ENCODE data around the gene NRM.

Gene NRM

DNA sequence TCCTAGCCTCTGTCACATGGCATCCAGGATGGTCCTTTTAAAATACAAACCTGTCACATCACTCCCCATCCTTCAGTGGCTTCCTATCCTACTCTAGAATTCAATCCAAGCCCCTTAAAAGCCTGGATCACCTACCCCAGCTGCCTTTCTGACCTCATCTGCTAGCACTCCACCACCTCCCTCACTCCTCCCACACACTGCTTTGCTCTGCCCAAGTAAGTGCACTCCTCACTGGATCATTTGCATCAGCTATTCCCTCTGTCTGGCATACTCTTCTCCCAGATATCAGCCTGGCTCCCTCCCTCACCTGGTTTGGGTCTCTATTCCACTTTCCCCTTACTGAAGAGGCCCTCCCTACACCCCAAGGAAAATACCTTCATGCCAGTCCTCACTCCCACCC is 33.3 kb downstream of the NRM start (continued):
- TF ChIP-seq, protein P1, sequence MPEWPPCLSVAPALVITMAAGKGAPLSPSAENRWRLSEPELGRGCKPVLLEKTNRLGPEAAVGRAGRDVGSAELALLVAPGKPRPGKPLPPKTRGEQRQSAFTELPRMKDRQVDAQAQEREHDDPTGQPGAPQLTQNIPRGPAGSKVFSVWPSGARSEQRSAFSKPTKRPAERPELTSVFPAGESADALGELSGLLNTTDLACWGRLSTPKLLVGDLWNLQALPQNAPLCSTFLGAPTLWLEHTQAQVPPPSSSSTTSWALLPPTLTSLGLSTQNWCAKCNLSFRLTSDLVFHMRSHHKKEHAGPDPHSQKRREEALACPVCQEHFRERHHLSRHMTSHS (tag by site-specific recombination; IDR thresholded peaks at IDR 0.05): no peak
- TF ChIP-seq ZNF664 (tag by site-specific recombination; IDR thresholded peaks at IDR 0.05): no peak
- TF ChIP-seq ZNF214 (tag by site-specific recombination; IDR thresholded peaks at IDR 0.05; ENCODE audit: borderline replicate concordance): no peak
- no peak for TF ChIP-seq ZNF266 (tag by site-specific recombination; IDR thresholded peaks at IDR 0.05; ENCODE audit: low read depth)
- TF ChIP-seq, protein P2, sequence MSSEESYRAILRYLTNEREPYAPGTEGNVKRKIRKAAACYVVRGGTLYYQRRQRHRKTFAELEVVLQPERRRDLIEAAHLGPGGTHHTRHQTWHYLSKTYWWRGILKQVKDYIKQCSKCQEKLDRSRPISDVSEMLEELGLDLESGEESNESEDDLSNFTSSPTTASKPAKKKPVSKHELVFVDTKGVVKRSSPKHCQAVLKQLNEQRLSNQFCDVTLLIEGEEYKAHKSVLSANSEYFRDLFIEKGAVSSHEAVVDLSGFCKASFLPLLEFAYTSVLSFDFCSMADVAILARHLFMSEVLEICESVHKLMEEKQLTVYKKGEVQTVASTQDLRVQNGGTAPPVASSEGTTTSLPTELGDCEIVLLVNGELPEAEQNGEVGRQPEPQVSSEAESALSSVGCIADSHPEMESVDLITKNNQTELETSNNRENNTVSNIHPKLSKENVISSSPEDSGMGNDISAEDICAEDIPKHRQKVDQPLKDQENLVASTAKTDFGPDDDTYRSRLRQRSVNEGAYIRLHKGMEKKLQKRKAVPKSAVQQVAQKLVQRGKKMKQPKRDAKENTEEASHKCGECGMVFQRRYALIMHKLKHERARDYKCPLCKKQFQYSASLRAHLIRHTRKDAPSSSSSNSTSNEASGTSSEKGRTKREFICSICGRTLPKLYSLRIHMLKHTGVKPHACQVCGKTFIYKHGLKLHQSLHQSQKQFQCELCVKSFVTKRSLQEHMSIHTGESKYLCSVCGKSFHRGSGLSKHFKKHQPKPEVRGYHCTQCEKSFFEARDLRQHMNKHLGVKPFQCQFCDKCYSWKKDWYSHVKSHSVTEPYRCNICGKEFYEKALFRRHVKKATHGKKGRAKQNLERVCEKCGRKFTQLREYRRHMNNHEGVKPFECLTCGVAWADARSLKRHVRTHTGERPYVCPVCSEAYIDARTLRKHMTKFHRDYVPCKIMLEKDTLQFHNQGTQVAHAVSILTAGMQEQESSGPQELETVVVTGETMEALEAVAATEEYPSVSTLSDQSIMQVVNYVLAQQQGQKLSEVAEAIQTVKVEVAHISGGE (tag by site-specific recombination; conservative IDR thresholded peaks at IDR 0.05; ENCODE audit: low read depth): no peak
- TF ChIP-seq ZNF366 (tag by site-specific recombination; conservative IDR thresholded peaks at IDR 0.05): no peak

DNA sequence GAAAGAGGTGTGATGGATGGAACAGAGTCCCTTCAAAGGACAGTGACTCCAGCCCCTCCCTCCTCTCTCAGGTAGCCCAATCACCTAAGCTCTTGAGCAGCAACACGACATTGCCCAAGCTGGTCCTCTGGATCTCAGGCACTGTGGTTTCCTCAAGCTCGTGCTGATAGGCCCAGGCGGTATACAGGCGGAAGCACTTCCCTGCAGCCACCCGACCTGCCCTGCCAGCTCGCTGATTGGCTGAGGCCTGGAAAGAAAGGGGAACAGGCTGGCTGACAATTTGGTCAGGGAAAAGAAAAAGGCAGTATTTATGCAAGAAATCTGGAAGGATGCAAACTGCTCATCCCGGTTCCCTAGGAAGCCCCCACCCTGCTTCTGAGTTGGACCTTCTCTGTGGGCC is 34.3 kb downstream of the NRM start:
- Histone ChIP-seq H3K36me3 (ENCODE audit: control insufficient read depth in 2 of 2, insufficient read depth in 1 of 2, low read length in 2 of 2) (peaks cover 51 to 92% of the 10 kb centered on the region in 2 experiments), H3K27ac (ENCODE audit: extremely low read depth, low read depth, low read length) (no peak overlapping the region), H3K4me3 (ENCODE audit: low read depth, low read length) (no peak overlapping the region), H3K9me3 (ENCODE audit: control insufficient read depth, insufficient read depth, low read depth, low read length) (no peaks in the 10 kb centered on the region), H3K4me1 (ENCODE audit: control insufficient read depth, insufficient read depth, low read length) (no peaks in the 10 kb centered on the region)
- CTCF ChIA-PET: interaction anchor here (1.3 kb wide), 1 partner anchor 16 kb away, joined by 4 read pairs; the partner anchor contains the start of gene DHX16
- POLR2A ChIA-PET: interaction anchor here (0.6 to 1.6 kb wide), 2 partner anchors 16 to 249 kb away, joined by 5 read pairs; partner anchors contain the start of gene DHX16
- TF ChIP-seq, protein P3, sequence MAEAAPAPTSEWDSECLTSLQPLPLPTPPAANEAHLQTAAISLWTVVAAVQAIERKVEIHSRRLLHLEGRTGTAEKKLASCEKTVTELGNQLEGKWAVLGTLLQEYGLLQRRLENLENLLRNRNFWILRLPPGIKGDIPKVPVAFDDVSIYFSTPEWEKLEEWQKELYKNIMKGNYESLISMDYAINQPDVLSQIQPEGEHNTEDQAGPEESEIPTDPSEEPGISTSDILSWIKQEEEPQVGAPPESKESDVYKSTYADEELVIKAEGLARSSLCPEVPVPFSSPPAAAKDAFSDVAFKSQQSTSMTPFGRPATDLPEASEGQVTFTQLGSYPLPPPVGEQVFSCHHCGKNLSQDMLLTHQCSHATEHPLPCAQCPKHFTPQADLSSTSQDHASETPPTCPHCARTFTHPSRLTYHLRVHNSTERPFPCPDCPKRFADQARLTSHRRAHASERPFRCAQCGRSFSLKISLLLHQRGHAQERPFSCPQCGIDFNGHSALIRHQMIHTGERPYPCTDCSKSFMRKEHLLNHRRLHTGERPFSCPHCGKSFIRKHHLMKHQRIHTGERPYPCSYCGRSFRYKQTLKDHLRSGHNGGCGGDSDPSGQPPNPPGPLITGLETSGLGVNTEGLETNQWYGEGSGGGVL (tag by site-specific recombination; IDR thresholded peaks at IDR 0.05): no peak
- TF ChIP-seq, protein P4, sequence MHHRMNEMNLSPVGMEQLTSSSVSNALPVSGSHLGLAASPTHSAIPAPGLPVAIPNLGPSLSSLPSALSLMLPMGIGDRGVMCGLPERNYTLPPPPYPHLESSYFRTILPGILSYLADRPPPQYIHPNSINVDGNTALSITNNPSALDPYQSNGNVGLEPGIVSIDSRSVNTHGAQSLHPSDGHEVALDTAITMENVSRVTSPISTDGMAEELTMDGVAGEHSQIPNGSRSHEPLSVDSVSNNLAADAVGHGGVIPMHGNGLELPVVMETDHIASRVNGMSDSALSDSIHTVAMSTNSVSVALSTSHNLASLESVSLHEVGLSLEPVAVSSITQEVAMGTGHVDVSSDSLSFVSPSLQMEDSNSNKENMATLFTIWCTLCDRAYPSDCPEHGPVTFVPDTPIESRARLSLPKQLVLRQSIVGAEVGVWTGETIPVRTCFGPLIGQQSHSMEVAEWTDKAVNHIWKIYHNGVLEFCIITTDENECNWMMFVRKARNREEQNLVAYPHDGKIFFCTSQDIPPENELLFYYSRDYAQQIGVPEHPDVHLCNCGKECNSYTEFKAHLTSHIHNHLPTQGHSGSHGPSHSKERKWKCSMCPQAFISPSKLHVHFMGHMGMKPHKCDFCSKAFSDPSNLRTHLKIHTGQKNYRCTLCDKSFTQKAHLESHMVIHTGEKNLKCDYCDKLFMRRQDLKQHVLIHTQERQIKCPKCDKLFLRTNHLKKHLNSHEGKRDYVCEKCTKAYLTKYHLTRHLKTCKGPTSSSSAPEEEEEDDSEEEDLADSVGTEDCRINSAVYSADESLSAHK (tag by site-specific recombination; IDR thresholded peaks at IDR 0.05): no peak
- no peak for TF ChIP-seq ZNF600 (tag by site-specific recombination; IDR thresholded peaks at IDR 0.05)
- TF ChIP-seq ZFP69B (tag by site-specific recombination; IDR thresholded peaks at IDR 0.05): no peak
- TF ChIP-seq, protein P5, sequence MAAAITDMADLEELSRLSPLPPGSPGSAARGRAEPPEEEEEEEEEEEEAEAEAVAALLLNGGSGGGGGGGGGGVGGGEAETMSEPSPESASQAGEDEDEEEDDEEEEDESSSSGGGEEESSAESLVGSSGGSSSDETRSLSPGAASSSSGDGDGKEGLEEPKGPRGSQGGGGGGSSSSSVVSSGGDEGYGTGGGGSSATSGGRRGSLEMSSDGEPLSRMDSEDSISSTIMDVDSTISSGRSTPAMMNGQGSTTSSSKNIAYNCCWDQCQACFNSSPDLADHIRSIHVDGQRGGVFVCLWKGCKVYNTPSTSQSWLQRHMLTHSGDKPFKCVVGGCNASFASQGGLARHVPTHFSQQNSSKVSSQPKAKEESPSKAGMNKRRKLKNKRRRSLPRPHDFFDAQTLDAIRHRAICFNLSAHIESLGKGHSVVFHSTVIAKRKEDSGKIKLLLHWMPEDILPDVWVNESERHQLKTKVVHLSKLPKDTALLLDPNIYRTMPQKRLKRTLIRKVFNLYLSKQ (tag by site-specific recombination; IDR thresholded peaks at IDR 0.05; ENCODE audit: borderline replicate concordance): no peak
- TF ChIP-seq, protein P6, sequence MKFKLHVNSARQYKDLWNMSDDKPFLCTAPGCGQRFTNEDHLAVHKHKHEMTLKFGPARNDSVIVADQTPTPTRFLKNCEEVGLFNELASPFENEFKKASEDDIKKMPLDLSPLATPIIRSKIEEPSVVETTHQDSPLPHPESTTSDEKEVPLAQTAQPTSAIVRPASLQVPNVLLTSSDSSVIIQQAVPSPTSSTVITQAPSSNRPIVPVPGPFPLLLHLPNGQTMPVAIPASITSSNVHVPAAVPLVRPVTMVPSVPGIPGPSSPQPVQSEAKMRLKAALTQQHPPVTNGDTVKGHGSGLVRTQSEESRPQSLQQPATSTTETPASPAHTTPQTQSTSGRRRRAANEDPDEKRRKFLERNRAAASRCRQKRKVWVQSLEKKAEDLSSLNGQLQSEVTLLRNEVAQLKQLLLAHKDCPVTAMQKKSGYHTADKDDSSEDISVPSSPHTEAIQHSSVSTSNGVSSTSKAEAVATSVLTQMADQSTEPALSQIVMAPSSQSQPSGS (tag by site-specific recombination; IDR thresholded peaks at IDR 0.05; ENCODE audit: low read depth): no peak
- no peak for TF ChIP-seq ZBTB21 (tag by site-specific recombination; IDR thresholded peaks at IDR 0.05)
- no peak for TF ChIP-seq ZNF211 (tag by site-specific recombination; IDR thresholded peaks at IDR 0.05; ENCODE audit: low read depth)
- no peak for TF ChIP-seq SALL2 (tag by site-specific recombination; IDR thresholded peaks at IDR 0.05; ENCODE audit: borderline replicate concordance)
